SK-N-SH (cell line): Measurements from ENCODE around the gene NCBP3. TPM values are rescaled to one million over a fixed set of nuclear protein-coding genes. Genes with fewer than 3 reads are reported as not detected.

ENCODE experiments used
- CTCF ChIA-PET: fragments of 300-600, 350-600 bp; formaldehyde crosslinking; extraction: SDS; loops from one replicate; lab custom pipeline; 2021; lab: Yijun Ruan, JAX
- POLR2A ChIA-PET: fragments of 350-600 bp; sonication (Branson Sonifier 250); formaldehyde crosslinking; extraction: SDS; loops from one replicate; lab custom pipeline; 2020; ENCODE audit warnings: antibody characterized with exemption, inconsistent platforms; lab: Yijun Ruan, JAX
- DNase-seq: peaks from one replicate; pipeline ENCODE4 v3.0.0; 2012
- H2AFZ ChIP-seq: fragments of 200-600 bp; sonication (generic); 2 replicates; pipeline ENCODE4 v1.8.1; 2016; ENCODE audit warnings: antibody characterized with exemption, mild to moderate bottlenecking, low read depth
- H3F3A ChIP-seq: fragments of 200-600 bp; sonication (generic); replicated peaks from 2 replicates; pipeline ENCODE3; 2016; ENCODE audit warnings: antibody characterized with exemption, mild to moderate bottlenecking; ENCODE audit not compliant: insufficient read depth
- H3K27ac ChIP-seq, 2 experiments: fragments of 200-500 bp in 1 of 2; fragments of 200-600 bp in 1 of 2; sonication (Bioruptor generic) in 1 of 2; sonication (generic), shearing (Covaris generic) in 1 of 2; 2 replicates each; pipeline versions ENCODE4 v1.5.1 to v1.6.1; 2014 to 2016; ENCODE audit warnings: low read depth in 2 of 2, inconsistent platforms in 1 of 2, low read length in 1 of 2, mild to moderate bottlenecking in 1 of 2, mixed read lengths in 1 of 2
- H3K27me3 ChIP-seq: fragments of 200-600 bp; sonication (generic), shearing (Covaris generic); 2 replicates; pipeline ENCODE4 v1.6.1; 2016; ENCODE audit warnings: mixed run types; ENCODE audit not compliant: insufficient read depth
- H3K36me3 ChIP-seq, 2 experiments: fragments of 200-500 bp in 1 of 2; fragments of 200-600 bp in 1 of 2; sonication (Bioruptor generic) in 1 of 2; sonication (generic) in 1 of 2; replicated peaks in 1 of 2; 2 replicates each; pipeline versions ENCODE3 to v1.5.1; 2014 to 2016; ENCODE audit warnings: low read length in 1 of 2, mild to moderate bottlenecking in 1 of 2; ENCODE audit not compliant: insufficient read depth in 2 of 2, control insufficient read depth in 1 of 2
- H3K4me1 ChIP-seq, 2 experiments: fragments of 200-500 bp in 1 of 2; fragments of 200-600 bp in 1 of 2; sonication (Bioruptor generic) in 1 of 2; sonication (generic), shearing (Covaris generic) in 1 of 2; 2 replicates each; pipeline versions ENCODE4 v1.5.1 to v1.6.1; 2014 to 2016; ENCODE audit warnings: low read depth in 1 of 2, low read length in 1 of 2, mixed run types in 1 of 2; ENCODE audit not compliant: insufficient read depth in 2 of 2, control insufficient read depth in 1 of 2
- H3K4me2 ChIP-seq: fragments of 200-600 bp; sonication (generic), shearing (Covaris generic); 2 replicates; pipeline ENCODE4 v1.6.1; 2017; ENCODE audit warnings: mixed run types
- H3K4me3 ChIP-seq, 2 experiments: fragments of 200-500 bp in 1 of 2; fragments of 200-600 bp in 1 of 2; sonication (Bioruptor generic) in 1 of 2; sonication (generic), shearing (Covaris generic) in 1 of 2; 2 replicates each; pipeline versions ENCODE4 v1.5.1 to v1.8.1; 2014 to 2016; ENCODE audit warnings: low read depth in 2 of 2, inconsistent platforms in 1 of 2, low read length in 1 of 2, mild to moderate bottlenecking in 1 of 2, mixed read lengths in 1 of 2, moderate library complexity in 1 of 2
- H3K79me2 ChIP-seq: fragments of 200-600 bp; sonication (generic); 2 replicates; pipeline ENCODE4 v1.8.1; 2017; ENCODE audit warnings: mild to moderate bottlenecking; ENCODE audit not compliant: insufficient read depth
- H3K9ac ChIP-seq: fragments of 200-600 bp; sonication (generic); 2 replicates; pipeline ENCODE4 v1.6.1; 2017; ENCODE audit warnings: mixed run types
- H3K9me2 ChIP-seq: fragments of 200-600 bp; sonication (generic); 2 replicates; pipeline ENCODE4 v1.6.1; 2017; ENCODE audit warnings: mixed run types
- H3K9me3 ChIP-seq: fragments of 200-600 bp; sonication (generic); 2 replicates; pipeline ENCODE4 v1.6.1; 2017; ENCODE audit warnings: mixed run types, mild to moderate bottlenecking, moderate library complexity
- H4K20me1 ChIP-seq: fragments of 200-600 bp; sonication (generic); 2 replicates; pipeline ENCODE4 v1.6.1; 2017; ENCODE audit warnings: mild to moderate bottlenecking, mixed run types; ENCODE audit not compliant: insufficient read depth
- CHD2 ChIP-seq: fragments of 150-350 bp; IDR thresholded peaks from 2 replicates; pipeline ENCODE4 v1.6.1; 2018; ENCODE audit warnings: low read length; ENCODE audit not compliant: partially characterized antibody
- ELF1 ChIP-seq: IDR thresholded peaks from 2 replicates; pipeline ENCODE4 v1.4.0; 2012
- EP300 ChIP-seq, 2 experiments: IDR thresholded peaks; 2 replicates each; pipeline versions ENCODE4 v1.4.0 to v1.6.1; 2012; ENCODE audit warnings: borderline replicate concordance in 1 of 2, low read depth in 1 of 2, low read length in 1 of 2
- FOSL2 ChIP-seq: IDR thresholded peaks from 2 replicates; pipeline ENCODE4 v1.4.0; 2012; ENCODE audit warnings: low read depth, mild to moderate bottlenecking, moderate library complexity, borderline replicate concordance
- FOXJ3 ChIP-seq: sonication (generic); formaldehyde crosslinking; IDR thresholded peaks from 2 replicates; pipeline ENCODE4 v1.5.1; 2020; ENCODE audit warnings: mild to moderate bottlenecking, missing genetic modification reagents
- FOXM1 ChIP-seq: IDR thresholded peaks from 2 replicates; pipeline ENCODE4 v1.4.0; 2012; ENCODE audit warnings: low read depth, mild to moderate bottlenecking
- GABPA ChIP-seq: IDR thresholded peaks from 2 replicates; pipeline ENCODE4 v1.4.0; 2012; ENCODE audit warnings: low read depth, mild to moderate bottlenecking
- GATA2 ChIP-seq: sonication (generic); formaldehyde crosslinking; IDR thresholded peaks from 2 replicates; pipeline ENCODE4 v1.5.0; 2020; ENCODE audit warnings: mild to moderate bottlenecking, missing genetic modification reagents
- JUND ChIP-seq: IDR thresholded peaks from 2 replicates; pipeline ENCODE4 v1.4.0; 2012
- MEF2A ChIP-seq: IDR thresholded peaks from 2 replicates; pipeline ENCODE4 v1.4.0; 2012; ENCODE audit warnings: low read depth, borderline replicate concordance
- MXI1 ChIP-seq: IDR thresholded peaks from 2 replicates; pipeline ENCODE4 v1.6.1; 2012; ENCODE audit warnings: mild to moderate bottlenecking, low read depth, low read length, improper control_type of control experiment
- NFIC ChIP-seq: IDR thresholded peaks from 2 replicates; pipeline ENCODE4 v1.4.0; 2012; ENCODE audit warnings: borderline replicate concordance
- NRF1 ChIP-seq: IDR thresholded peaks from 2 replicates; pipeline ENCODE4 v1.6.1; 2012; ENCODE audit warnings: low read depth, mild to moderate bottlenecking, low read length
- POLR2AphosphoS5 ChIP-seq: IDR thresholded peaks from 2 replicates; pipeline ENCODE4 v1.6.1; 2012; ENCODE audit warnings: low read depth, low read length
- RAD21 ChIP-seq: IDR thresholded peaks from 2 replicates; pipeline ENCODE4 v1.6.1; 2012; ENCODE audit warnings: mild to moderate bottlenecking, low read length
- RFX5 ChIP-seq: IDR thresholded peaks from 2 replicates; pipeline ENCODE4 v1.6.1; 2012; ENCODE audit warnings: mild to moderate bottlenecking, improper control_type of control experiment, low read length
- TEAD4 ChIP-seq: IDR thresholded peaks from 2 replicates; pipeline ENCODE4 v1.4.0; 2012; ENCODE audit warnings: mild to moderate bottlenecking, borderline replicate concordance; ENCODE audit not compliant: insufficient read depth
- WGBS: methylation state at CpG from one replicate; pipeline ENCODE4 v1.1.6; 2017; ENCODE audit warnings: low lambda C conversion rate; 5-methylcytosine and 5-hydroxymethylcytosine counted together
- polyA plus RNA-seq, 3 experiments: library from polyadenylated mRNA; depleted of rRNA; stranded (reverse); fragments of >200 nt; gene quantifications; 2 replicates each; pipeline ENCODE4 v1.2.3, GENCODE V29; 2012
- TF ChIP-seq, protein P1 (sequence below): IDR thresholded peaks from 2 replicates; pipeline ENCODE4 v1.4.0; 2012; ENCODE audit warnings: low read depth, borderline replicate concordance
- TF ChIP-seq, protein P2 (sequence below): fragments of 150-350 bp; IDR thresholded peaks from 2 replicates; pipeline ENCODE4 v1.6.1; 2017; ENCODE audit warnings: antibody characterized with exemption, low read length, low read depth, borderline replicate concordance
- TF ChIP-seq, protein P3 (sequence below): IDR thresholded peaks from 2 replicates; pipeline ENCODE4 v1.6.1; 2012; ENCODE audit warnings: mild to moderate bottlenecking, low read depth, low read length, moderate library complexity

Gene NCBP3
- polyA plus RNA-seq, 1 of the 3 experiments (the other 2 are of a cell fraction) = 6.5 TPM

- Histone ChIP-seq H2AFZ (no peak overlapping the region), H3K9ac (peak overlapping the region; percentile 45), H3F3A (peaks cover 19% of the 10 kb centered on the region), H3K4me2 (peak overlapping the region; percentile 96), H3K27me3 (no peaks in the 10 kb centered on the region), H3K4me3 (no peak overlapping the region; a peak in 1 of 4 replicates), H3K4me1 (peaks cover 9 to 39% of the 10 kb centered on the region in 2 experiments; a peak in 3 of 4 replicates), H3K9me3 (no peaks in the 10 kb centered on the region), H3K27ac (peak overlapping the region in 1 of 2 experiments; percentile 93; a peak in 3 of 4 replicates), H3K79me2 (peaks cover 18% of the 10 kb centered on the region; the same call in 1 of the 2 replicates)
- CTCF ChIA-PET = interaction anchor here (0.7 to 2.7 kb wide), 5 partner anchors 14 to 153 kb away, joined by 3 to 14 read pairs (median 7); partner anchors contain the start of gene NCBP3
- DNase-seq = no peak
- TF ChIP-seq GATA2 (CRISPR knock-in tag) = no peak
- no peak for TF ChIP-seq NRF1
- TF ChIP-seq, all 33 proteins: peak for 0
- POLR2A ChIA-PET = interaction anchor here (2.4 kb wide), 1 partner anchor 11 kb away, joined by 9 read pairs; no protein-coding TSS in a partner anchor
- Histone ChIP-seq H3K36me3 (no peaks in the 10 kb centered on the region), H3K9me2 (no peaks in the 10 kb centered on the region), H4K20me1 (0 out of 2 replicates have a peak, but pooled peaks cover 3% of the 10 kb centered on the region)
- 59% methylated on average over 4 of the region's 4 CpGs for WGBS
Measured at GRCh38 chr17:3890878-3891219, 44.8 kb upstream of the NCBP3 start.

- H3K9me3 ChIP-seq = no peaks in the 10 kb centered on the region
- WGBS = 45% methylated on average over 14 of the region's 22 CpGs
- no peaks in the 10 kb centered on the region for H3K36me3 ChIP-seq
- peak; percentile 83 for DNase-seq
- H3K4me3 ChIP-seq = no peak overlapping the region; a peak in 1 of 4 replicates
- peaks cover 9 to 39% of the 10 kb centered on the region in 2 experiments; a peak in 3 of 4 replicates for H3K4me1 ChIP-seq
- peaks cover 18% of the 10 kb centered on the region; the same call in 1 of the 2 replicates for H3K79me2 ChIP-seq
- ChIA-PET CTCF (interaction anchor here (1.5 to 2.7 kb wide), 5 partner anchors 11 to 153 kb away, joined by 5 to 14 read pairs (median 9); partner anchors contain the start of gene NCBP3), POLR2A (interaction anchor here (2.4 kb wide), 1 partner anchor 11 kb away, joined by 9 read pairs; no protein-coding TSS in a partner anchor)
- no peaks in the 10 kb centered on the region for H3K9me2 ChIP-seq
- H3F3A ChIP-seq = peaks cover 19% of the 10 kb centered on the region
- H3K9ac ChIP-seq = peak overlapping the region; percentile 80
- peak overlapping the region; percentile 60 to 93; a peak in 3 of 4 replicates for H3K27ac ChIP-seq
- H3K27me3 ChIP-seq = no peaks in the 10 kb centered on the region
- H3K4me2 ChIP-seq = peak overlapping the region; percentile 96
- H2AFZ ChIP-seq = 0 out of 2 replicates have a peak overlapping the region, but pooled peaks have one; percentile 17
- 0 out of 2 replicates have a peak, but pooled peaks cover 4% of the 10 kb centered on the region for H4K20me1 ChIP-seq
- TF ChIP-seq MEF2A (no peak), GATA2 (CRISPR knock-in tag) (no peak), EP300 (IDR thresholded peaks at IDR 0.05; ENCODE audit: borderline replicate concordance in 1 of 2, low read depth in 1 of 2, low read length in 1 of 2) (peak in 1 of 2 experiments; percentile 57; a peak in 1 of 4 replicates), MXI1 (no peak), CHD2 (peak; percentile 20), FOXJ3 (CRISPR knock-in tag) (no peak), POLR2AphosphoS5 (no peak), JUND (no peak; the same call in 1 of the 2 replicates), FOXM1 (no peak), GABPA (no peak), FOSL2 (peak; percentile 96), RAD21 (no peak), TEAD4 (no peak), NRF1 (no peak), RFX5 (no peak), NFIC (peak; percentile 94), ELF1 (no peak)
- TF ChIP-seq, protein P1, sequence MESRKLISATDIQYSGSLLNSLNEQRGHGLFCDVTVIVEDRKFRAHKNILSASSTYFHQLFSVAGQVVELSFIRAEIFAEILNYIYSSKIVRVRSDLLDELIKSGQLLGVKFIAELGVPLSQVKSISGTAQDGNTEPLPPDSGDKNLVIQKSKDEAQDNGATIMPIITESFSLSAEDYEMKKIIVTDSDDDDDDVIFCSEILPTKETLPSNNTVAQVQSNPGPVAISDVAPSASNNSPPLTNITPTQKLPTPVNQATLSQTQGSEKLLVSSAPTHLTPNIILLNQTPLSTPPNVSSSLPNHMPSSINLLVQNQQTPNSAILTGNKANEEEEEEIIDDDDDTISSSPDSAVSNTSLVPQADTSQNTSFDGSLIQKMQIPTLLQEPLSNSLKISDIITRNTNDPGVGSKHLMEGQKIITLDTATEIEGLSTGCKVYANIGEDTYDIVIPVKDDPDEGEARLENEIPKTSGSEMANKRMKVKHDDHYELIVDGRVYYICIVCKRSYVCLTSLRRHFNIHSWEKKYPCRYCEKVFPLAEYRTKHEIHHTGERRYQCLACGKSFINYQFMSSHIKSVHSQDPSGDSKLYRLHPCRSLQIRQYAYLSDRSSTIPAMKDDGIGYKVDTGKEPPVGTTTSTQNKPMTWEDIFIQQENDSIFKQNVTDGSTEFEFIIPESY = no peak
- TF ChIP-seq, protein P2, sequence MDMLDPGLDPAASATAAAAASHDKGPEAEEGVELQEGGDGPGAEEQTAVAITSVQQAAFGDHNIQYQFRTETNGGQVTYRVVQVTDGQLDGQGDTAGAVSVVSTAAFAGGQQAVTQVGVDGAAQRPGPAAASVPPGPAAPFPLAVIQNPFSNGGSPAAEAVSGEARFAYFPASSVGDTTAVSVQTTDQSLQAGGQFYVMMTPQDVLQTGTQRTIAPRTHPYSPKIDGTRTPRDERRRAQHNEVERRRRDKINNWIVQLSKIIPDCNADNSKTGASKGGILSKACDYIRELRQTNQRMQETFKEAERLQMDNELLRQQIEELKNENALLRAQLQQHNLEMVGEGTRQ = no peak
- TF ChIP-seq, protein P3, sequence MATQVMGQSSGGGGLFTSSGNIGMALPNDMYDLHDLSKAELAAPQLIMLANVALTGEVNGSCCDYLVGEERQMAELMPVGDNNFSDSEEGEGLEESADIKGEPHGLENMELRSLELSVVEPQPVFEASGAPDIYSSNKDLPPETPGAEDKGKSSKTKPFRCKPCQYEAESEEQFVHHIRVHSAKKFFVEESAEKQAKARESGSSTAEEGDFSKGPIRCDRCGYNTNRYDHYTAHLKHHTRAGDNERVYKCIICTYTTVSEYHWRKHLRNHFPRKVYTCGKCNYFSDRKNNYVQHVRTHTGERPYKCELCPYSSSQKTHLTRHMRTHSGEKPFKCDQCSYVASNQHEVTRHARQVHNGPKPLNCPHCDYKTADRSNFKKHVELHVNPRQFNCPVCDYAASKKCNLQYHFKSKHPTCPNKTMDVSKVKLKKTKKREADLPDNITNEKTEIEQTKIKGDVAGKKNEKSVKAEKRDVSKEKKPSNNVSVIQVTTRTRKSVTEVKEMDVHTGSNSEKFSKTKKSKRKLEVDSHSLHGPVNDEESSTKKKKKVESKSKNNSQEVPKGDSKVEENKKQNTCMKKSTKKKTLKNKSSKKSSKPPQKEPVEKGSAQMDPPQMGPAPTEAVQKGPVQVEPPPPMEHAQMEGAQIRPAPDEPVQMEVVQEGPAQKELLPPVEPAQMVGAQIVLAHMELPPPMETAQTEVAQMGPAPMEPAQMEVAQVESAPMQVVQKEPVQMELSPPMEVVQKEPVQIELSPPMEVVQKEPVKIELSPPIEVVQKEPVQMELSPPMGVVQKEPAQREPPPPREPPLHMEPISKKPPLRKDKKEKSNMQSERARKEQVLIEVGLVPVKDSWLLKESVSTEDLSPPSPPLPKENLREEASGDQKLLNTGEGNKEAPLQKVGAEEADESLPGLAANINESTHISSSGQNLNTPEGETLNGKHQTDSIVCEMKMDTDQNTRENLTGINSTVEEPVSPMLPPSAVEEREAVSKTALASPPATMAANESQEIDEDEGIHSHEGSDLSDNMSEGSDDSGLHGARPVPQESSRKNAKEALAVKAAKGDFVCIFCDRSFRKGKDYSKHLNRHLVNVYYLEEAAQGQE = no peak
Measured at GRCh38 chr17:3890082-3890877, 44.2 kb upstream of the NCBP3 start.
